ENCODE data around the gene DHRS13. TPM values are rescaled to one million over a fixed set of nuclear protein-coding genes. Genes with fewer than 3 reads are reported as not detected.
A peak's percentile ranks its signal among the peaks of the same experiment; 100 is the strongest.
"Not testable (repeated sequence)": the region's sequence is repeated elsewhere in the genome, so short reads cannot be mapped to it uniquely, and the experiment has no call there.

Gene DHRS13
- total RNA-seq, 1 donor from 2014 or later = 12.4 TPM

DNA sequence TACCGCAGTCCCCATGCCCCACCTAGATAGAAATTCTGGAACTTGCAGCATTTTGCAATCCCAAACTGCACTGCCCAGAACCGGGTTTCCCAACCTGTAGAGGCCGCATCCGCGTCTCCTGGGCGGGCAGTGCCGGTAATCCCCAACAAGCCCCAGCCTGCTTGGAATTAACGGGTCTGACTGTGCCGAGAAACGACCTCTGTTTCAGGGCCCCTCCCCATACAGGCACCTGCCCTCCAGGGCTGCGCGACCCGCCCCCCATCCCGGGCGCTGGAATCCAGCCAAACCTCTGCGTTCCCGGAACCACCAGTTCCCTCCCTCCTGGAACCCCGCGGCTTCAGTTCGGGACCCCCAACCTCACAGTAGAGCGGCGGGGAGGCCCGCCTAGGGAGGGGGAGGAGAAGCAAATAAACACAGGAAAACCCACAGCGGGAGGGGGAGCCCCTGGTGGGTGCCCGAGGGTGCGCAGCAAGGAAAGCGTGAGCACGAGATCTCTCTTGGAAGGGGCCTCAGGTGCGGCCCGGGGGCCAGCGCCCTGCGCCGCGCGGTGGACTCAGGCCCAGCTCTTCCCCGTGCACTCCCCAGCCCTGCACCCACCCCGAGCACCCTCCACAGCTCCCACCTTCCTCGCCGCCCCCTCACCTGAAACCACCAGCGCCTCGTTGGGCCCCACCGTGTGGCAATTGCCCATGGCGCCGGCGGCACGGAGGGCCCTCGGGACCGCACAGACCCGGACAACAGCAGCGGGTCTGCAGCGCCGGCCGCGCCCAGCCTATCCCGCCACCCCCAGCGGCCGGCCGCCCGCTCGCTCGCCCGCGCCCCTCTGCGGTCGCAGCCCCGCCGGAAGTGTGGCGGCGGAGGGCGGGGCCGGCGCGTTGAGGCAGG, 5.8 kb downstream of the DHRS13 start, which contains the start of gene FLOT2:
Gene FLOT2 (minus strand): TSS at position 850 of the 885 bp plus-strand sequence. CDS start 159 bp downstream, at position 691.
- Mint-ChIP-seq H3K9me3 (no peaks in the 10 kb centered on the region), H3K4me3 (peak within 1 kb of the TSS; percentile 87), H3K27me3 (ENCODE audit: low read depth) (no peaks in the 10 kb centered on the region), H3K36me3 (peaks cover 3% of the 10 kb centered on the region), H3K4me1 (peaks cover 25% of the 10 kb centered on the region), H3K27ac (peak within 1 kb of the TSS; percentile 92)
- TF ChIP-seq, protein P1, sequence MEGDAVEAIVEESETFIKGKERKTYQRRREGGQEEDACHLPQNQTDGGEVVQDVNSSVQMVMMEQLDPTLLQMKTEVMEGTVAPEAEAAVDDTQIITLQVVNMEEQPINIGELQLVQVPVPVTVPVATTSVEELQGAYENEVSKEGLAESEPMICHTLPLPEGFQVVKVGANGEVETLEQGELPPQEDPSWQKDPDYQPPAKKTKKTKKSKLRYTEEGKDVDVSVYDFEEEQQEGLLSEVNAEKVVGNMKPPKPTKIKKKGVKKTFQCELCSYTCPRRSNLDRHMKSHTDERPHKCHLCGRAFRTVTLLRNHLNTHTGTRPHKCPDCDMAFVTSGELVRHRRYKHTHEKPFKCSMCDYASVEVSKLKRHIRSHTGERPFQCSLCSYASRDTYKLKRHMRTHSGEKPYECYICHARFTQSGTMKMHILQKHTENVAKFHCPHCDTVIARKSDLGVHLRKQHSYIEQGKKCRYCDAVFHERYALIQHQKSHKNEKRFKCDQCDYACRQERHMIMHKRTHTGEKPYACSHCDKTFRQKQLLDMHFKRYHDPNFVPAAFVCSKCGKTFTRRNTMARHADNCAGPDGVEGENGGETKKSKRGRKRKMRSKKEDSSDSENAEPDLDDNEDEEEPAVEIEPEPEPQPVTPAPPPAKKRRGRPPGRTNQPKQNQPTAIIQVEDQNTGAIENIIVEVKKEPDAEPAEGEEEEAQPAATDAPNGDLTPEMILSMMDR (IDR thresholded peaks at IDR 0.05; ENCODE audit: unreplicated experiment) = peak; percentile 52
- peak; percentile 46 to 65 for DNase-seq (ENCODE audit: low spot score in 2 of 2, unreplicated experiment in 2 of 2)

DNA sequence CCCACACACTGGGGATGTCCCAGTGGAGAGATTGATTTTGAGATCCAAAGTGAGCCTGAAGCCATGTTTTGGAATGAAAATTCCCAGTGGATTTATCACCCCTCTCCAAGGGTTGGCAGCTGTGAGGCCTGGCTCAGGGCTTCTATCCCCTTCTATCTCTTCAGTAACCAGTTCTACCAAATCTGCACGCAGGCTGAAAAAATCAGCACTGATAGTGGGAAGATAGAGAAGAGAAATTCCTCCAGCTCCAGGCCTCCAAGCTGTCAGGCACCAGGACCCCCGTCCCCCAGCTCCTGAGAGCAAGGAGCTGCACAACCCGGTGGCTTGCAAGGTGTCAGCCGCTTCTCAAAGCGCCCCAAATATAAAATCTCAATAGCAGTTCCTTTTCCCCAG, 6.4 kb downstream of the DHRS13 start:
- Mint-ChIP-seq H3K4me1 (peaks cover 19% of the 10 kb centered on the region), H3K27ac (peak overlapping the region; percentile 92), H3K4me3 (peak overlapping the region; percentile 87), H3K27me3 (ENCODE audit: low read depth) (no peaks in the 10 kb centered on the region), H3K36me3 (peaks cover 3% of the 10 kb centered on the region), H3K9me3 (no peaks in the 10 kb centered on the region)
- TF ChIP-seq, protein P1 (IDR thresholded peaks at IDR 0.05; ENCODE audit: unreplicated experiment) = no peak
- DNase-seq (ENCODE audit: low spot score in 2 of 2, unreplicated experiment in 2 of 2) = no peak

- TF ChIP-seq, protein P1 (IDR thresholded peaks at IDR 0.05; ENCODE audit: unreplicated experiment) = no peak
- Mint-ChIP-seq H3K9me3 (no peaks in the 10 kb centered on the region), H3K27ac (peak overlapping the region; percentile 92), H3K27me3 (ENCODE audit: low read depth) (no peaks in the 10 kb centered on the region), H3K4me3 (peak overlapping the region; percentile 87), H3K4me1 (peaks cover 19% of the 10 kb centered on the region), H3K36me3 (peaks cover 3% of the 10 kb centered on the region)
- no peak for DNase-seq (ENCODE audit: low spot score in 2 of 2, unreplicated experiment in 2 of 2)
These were observed 7.0 kb downstream of the DHRS13 start for GRCh38 chr17:28895794-28896447.

GRCh38 chr17:28893248-28894183, 9.4 kb downstream of the DHRS13 start:
- not testable (repeated sequence) for DNase-seq (ENCODE audit: low spot score in 2 of 2, unreplicated experiment in 2 of 2); H3K9me3 Mint-ChIP-seq; H3K27me3 Mint-ChIP-seq (ENCODE audit: low read depth); H3K36me3 Mint-ChIP-seq; H3K4me3 Mint-ChIP-seq
- Mint-ChIP-seq H3K4me1 (peaks cover 19% of the 10 kb centered on the region), H3K27ac (peak overlapping the region; percentile 69)

DNA sequence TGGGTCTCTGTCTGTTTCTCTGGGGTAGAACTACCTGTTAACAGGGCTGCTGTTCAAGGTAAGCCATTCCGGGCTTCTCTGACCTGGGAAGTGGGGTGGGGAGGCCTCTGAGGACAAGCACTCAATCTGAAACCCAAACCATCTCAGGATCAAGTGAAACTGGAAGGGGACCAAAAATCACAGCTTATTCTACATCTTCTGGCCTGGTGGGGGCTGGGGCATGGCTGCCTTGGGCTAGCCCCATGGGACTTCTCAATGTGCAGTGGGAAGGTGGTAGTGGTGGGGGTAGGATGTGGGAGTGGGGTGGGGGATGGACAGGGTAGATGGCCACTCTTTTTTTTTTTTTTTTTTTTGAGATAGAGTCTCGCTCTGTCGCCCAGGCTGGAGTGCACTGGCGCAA, 10.9 kb downstream of the DHRS13 start:
- no peak overlapping the region for H3K27ac Mint-ChIP-seq
- H3K4me1 Mint-ChIP-seq = peaks cover 14% of the 10 kb centered on the region
- DNase-seq (ENCODE audit: low spot score in 2 of 2, unreplicated experiment in 2 of 2) = no peak
- H3K36me3 Mint-ChIP-seq = peaks cover 3% of the 10 kb centered on the region
- TF ChIP-seq, protein P1 (IDR thresholded peaks at IDR 0.05; ENCODE audit: unreplicated experiment) = no peak
- H3K27me3 Mint-ChIP-seq (ENCODE audit: low read depth) = no peaks in the 10 kb centered on the region
- H3K4me3 Mint-ChIP-seq = no peak overlapping the region
- no peaks in the 10 kb centered on the region for H3K9me3 Mint-ChIP-seq

All from mesothelial cell of epicardium (in vitro differentiated cells).